K562 (cell line): ENCODE results near the gene ATF7IP. TPM values are rescaled to one million over a fixed set of nuclear protein-coding genes. Genes with fewer than 3 reads are reported as not detected.

ENCODE experiments used
- ATAC-seq: fragments of 200-7000 bp; cut with Tn5 transposase; 3 replicates; pipeline ENCODE4 v1.9.1; 2020; ENCODE audit warnings: moderate library complexity
- BruUV-seq: library from RNA; stranded (reverse); fragments of 400-500 nt; replicated peaks from 2 replicates; lab custom pipeline; 2021; lab: Mats Ljungman, UMichigan
- CTCF ChIA-PET: fragments of 300-600 bp; formaldehyde crosslinking; extraction: SDS; loops from one replicate; lab custom pipeline; 2021; ENCODE audit warnings: low intra/inter-chr PET ratio; lab: Yijun Ruan, JAX
- POLR2A ChIA-PET: fragments of 300-600, 350-650 bp; sonication (Branson Sonifier 250); formaldehyde crosslinking; extraction: SDS; loops from one replicate; lab custom pipeline; 2021; ENCODE audit warnings: antibody characterized with exemption, inconsistent platforms; lab: Yijun Ruan, JAX
- DNase-seq, 4 experiments: peaks; one replicate each; pipeline versions ENCODE4 v3.0.0 to v3.0.0-alpha.2; 2011 to 2018; ENCODE audit warnings: low spot score in 3 of 4, mixed read lengths in 3 of 4; ENCODE audit errors: extremely low read depth in 1 of 4
- FAIRE-seq: peaks from 2 replicates; lab custom pipeline; 2011; peaks lifted over from hg19 to GRCh38; lab: Jason Lieb, UNC
- H2AFZ ChIP-seq: 2 replicates; pipeline ENCODE4 v1.6.0; 2011; ENCODE audit warnings: low read depth, low read length, control low read depth, inconsistent platforms
- H3K27ac ChIP-seq: fragments of 200-600 bp; 3 replicates; pipeline ENCODE4 v1.8.0; 2011; ENCODE audit warnings: low read depth, mild to moderate bottlenecking, control low read depth, inconsistent platforms, low read length, moderate library complexity, mixed read lengths; ENCODE audit errors: extremely low read depth
- H3K27me3 ChIP-seq, 2 experiments: fragments of 300-600 bp in 1 of 2; 2 replicates in 1 of 2; 3 replicates in 1 of 2; pipeline versions ENCODE4 v1.6.0 to v1.8.0; 2011; ENCODE audit warnings: inconsistent platforms in 2 of 2, low read length in 2 of 2, mild to moderate bottlenecking in 1 of 2, mixed read lengths in 1 of 2, moderate library complexity in 1 of 2; ENCODE audit not compliant: control insufficient read depth in 2 of 2, insufficient read depth in 2 of 2
- H3K36me3 ChIP-seq: fragments of 300-600 bp; 3 replicates; pipeline ENCODE4 v1.8.0; 2011; ENCODE audit warnings: mild to moderate bottlenecking, low read length, inconsistent platforms; ENCODE audit not compliant: control insufficient read depth, insufficient read depth
- H3K4me1 ChIP-seq, 2 experiments: fragments of 200-600 bp in 1 of 2; replicated peaks in 1 of 2; 2 replicates in 1 of 2; 3 replicates in 1 of 2; pipeline versions ENCODE4 v1.5.1 to v1.8.0; 2011; ENCODE audit warnings: inconsistent platforms in 2 of 2, low read length in 2 of 2, mild to moderate bottlenecking in 1 of 2, mixed read lengths in 1 of 2, moderate library complexity in 1 of 2; ENCODE audit not compliant: control insufficient read depth in 2 of 2, insufficient read depth in 2 of 2
- H3K4me2 ChIP-seq: 2 replicates; pipeline ENCODE4 v1.6.1; 2011; ENCODE audit warnings: low read length, control low read depth, inconsistent platforms, mixed read lengths; ENCODE audit not compliant: insufficient read depth
- H3K4me3 ChIP-seq: fragments of 200-600 bp; sonication (generic), shearing (Covaris generic); 2 replicates; pipeline ENCODE4 v1.5.1; 2016; ENCODE audit warnings: control low read depth, inconsistent platforms
- H3K79me2 ChIP-seq: fragments of 200-600 bp; 3 replicates; pipeline ENCODE4 v1.8.0; 2011; ENCODE audit warnings: low read length, inconsistent platforms; ENCODE audit not compliant: control insufficient read depth, insufficient read depth
- H3K9ac ChIP-seq, 2 experiments: 2 replicates each; pipeline versions ENCODE4 v1.6.0 to v1.6.1; 2011; ENCODE audit warnings: low read depth in 2 of 2, low read length in 2 of 2, control low read depth in 1 of 2, inconsistent platforms in 1 of 2, mild to moderate bottlenecking in 1 of 2, mixed read lengths in 1 of 2; ENCODE audit not compliant: insufficient read depth in 1 of 2
- H3K9me1 ChIP-seq: one replicate; pipeline ENCODE4 v1.6.0; 2011; ENCODE audit warnings: inconsistent platforms, mild to moderate bottlenecking, low read length, moderate library complexity; ENCODE audit not compliant: control insufficient read depth, insufficient read depth
- H3K9me3 ChIP-seq: replicated peaks from 2 replicates; pipeline ENCODE4 v1.5.1; 2011; ENCODE audit warnings: low read depth, low read length, inconsistent platforms; ENCODE audit not compliant: control insufficient read depth, insufficient read depth
- H4K20me1 ChIP-seq: replicated peaks from 2 replicates; pipeline ENCODE4 v1.6.1; 2011; ENCODE audit warnings: low read length, inconsistent platforms, mixed read lengths; ENCODE audit not compliant: control insufficient read depth, insufficient read depth
- PHB ChIP-seq: fragments of 250-450 bp; sonication (Bioruptor Pico); IDR thresholded peaks from 2 replicates; pipeline ENCODE4 v1.5.0; 2021
- ZNF274 ChIP-seq: IDR thresholded peaks from 2 replicates; pipeline ENCODE4 v1.6.1; 2011; ENCODE audit warnings: low read depth, mild to moderate bottlenecking, low read length, moderate library complexity, borderline replicate concordance
- WGBS: fragments of 100-300 bp; shearing (Covaris generic); methylation state at CpG from one replicate; pipeline ENCODE4 v1.1.6; 2016; ENCODE audit warnings: low coverage, mixed read lengths; ENCODE audit not compliant: insufficient coverage; ENCODE audit errors: missing lambda C conversion rate; 5-methylcytosine and 5-hydroxymethylcytosine counted together
- in situ Hi-C: fragments of 300-500 bp; cut with MboI; formaldehyde crosslinking; loops from 4 replicates; pipeline ENCODE4 v1.15.0; 2018; ENCODE audit warnings: inconsistent platforms, mixed read lengths
- intact Hi-C: fragments of 100-400 bp; cut with micrococcal nuclease; formaldehyde crosslinking; loops from 2 replicates; pipeline ENCODE4 v1.14.2; 2022
- polyA plus RNA-seq, 8 experiments: library from polyadenylated mRNA; depleted of rRNA in 4 of 8; stranded (reverse) in 5 of 8; unstranded in 3 of 8; fragments of >200 nt; fragmentation: Nextera tagmentation in 2 of 8; fragmentation: Illumina TruSeq in 1 of 8; extraction: Ambion mirVana in 2 of 8; extraction: Trizol in 1 of 8; gene quantifications; 2 replicates each; pipeline versions ENCODE4 v1.2.1 to v1.2.3, GENCODE V29; 2011 to 2014; ENCODE audit warnings: inconsistent platforms in 1 of 8, missing spikeins in 1 of 8
- total RNA-seq, 7 experiments: library from RNA; depleted of rRNA in 6 of 7; stranded (reverse); fragments of >200 nt in 6 of 7; fragmentation: Illumina TruSeq in 2 of 7; extraction: Trizol in 2 of 7; gene quantifications; 2 replicates each; pipeline versions ENCODE4 v1.2.1 to v1.2.3, GENCODE V29; 2011 to 2021; ENCODE audit warnings: low replicate concordance in 1 of 7
- TF ChIP-seq, protein P1 (sequence below): fragments of 450-650 bp; IDR thresholded peaks from 2 replicates; pipeline ENCODE4 v1.6.1; 2018; ENCODE audit not compliant: partially characterized antibody

The ATF7IP gene
- total and polyA plus RNA-seq, 9 of the 15 experiments (the other 6 are each of a cell fraction or from before 2014, with no cell fraction given): 2.8 to 27.1 (median 11.0) TPM

DNA sequence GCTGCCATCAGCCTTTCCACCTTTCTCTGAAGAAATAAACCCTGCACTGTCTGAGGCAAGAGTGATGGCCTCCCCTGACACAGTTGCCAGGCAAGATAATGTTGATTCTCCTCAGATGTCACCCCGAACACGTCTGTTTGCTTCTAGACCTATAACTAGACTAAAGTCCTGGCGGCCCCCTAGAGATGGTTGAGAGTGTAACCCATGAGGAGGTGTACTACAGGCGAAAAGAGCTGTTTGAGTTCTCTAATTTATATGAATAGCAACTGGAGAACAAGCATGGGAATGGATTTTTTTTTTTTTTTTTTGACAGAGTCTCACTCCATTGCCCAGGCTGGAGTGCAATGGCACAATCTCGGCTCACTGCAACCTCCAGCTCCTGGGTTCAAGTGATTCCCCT is 33.0 kb upstream of the ATF7IP start:
- Histone ChIP-seq H3K4me3 (no peak overlapping the region), H3K27ac (no peak overlapping the region), H3K9ac (no peak overlapping the region)
- ChIA-PET POLR2A (no interaction called here), CTCF (no interaction called here)
- intact Hi-C loops: no loop called here
- TF ChIP-seq, protein P1, sequence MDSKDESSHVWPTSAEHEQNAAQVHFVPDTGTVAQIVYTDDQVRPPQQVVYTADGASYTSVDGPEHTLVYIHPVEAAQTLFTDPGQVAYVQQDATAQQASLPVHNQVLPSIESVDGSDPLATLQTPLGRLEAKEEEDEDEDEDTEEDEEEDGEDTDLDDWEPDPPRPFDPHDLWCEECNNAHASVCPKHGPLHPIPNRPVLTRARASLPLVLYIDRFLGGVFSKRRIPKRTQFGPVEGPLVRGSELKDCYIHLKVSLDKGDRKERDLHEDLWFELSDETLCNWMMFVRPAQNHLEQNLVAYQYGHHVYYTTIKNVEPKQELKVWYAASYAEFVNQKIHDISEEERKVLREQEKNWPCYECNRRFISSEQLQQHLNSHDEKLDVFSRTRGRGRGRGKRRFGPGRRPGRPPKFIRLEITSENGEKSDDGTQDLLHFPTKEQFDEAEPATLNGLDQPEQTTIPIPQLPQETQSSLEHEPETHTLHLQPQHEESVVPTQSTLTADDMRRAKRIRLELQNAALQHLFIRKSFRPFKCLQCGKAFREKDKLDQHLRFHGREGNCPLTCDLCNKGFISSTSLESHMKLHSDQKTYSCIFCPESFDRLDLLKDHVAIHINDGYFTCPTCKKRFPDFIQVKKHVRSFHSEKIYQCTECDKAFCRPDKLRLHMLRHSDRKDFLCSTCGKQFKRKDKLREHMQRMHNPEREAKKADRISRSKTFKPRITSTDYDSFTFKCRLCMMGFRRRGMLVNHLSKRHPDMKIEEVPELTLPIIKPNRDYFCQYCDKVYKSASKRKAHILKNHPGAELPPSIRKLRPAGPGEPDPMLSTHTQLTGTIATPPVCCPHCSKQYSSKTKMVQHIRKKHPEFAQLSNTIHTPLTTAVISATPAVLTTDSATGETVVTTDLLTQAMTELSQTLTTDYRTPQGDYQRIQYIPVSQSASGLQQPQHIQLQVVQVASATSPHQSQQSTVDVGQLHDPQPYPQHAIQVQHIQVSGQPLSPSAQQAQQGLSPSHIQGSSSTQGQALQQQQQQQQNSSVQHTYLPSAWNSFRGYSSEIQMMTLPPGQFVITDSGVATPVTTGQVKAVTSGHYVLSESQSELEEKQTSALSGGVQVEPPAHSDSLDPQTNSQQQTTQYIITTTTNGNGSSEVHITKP: no peak
- TF ChIP-seq PHB (CRISPR knock-in tag) (no peak), ZNF274 (peak; percentile 50; the same call in 1 of the 2 replicates)
- TF ChIP-seq, all 486 proteins: peak for 1
- BruUV-seq: no TSS peak
- no peaks in the 10 kb centered on the region for H4K20me1 ChIP-seq
- no peak overlapping the region for H2AFZ ChIP-seq
- H3K79me2 ChIP-seq: no peaks in the 10 kb centered on the region
- in situ Hi-C loops: no loop called here
- ATAC-seq: no peak
- no peaks in the 10 kb centered on the region for H3K4me1 ChIP-seq
- no peaks in the 10 kb centered on the region for H3K9me1 ChIP-seq
- WGBS: 12% methylated on average over 5 of the region's 5 CpGs
- DNase-seq: no peak
- no peak overlapping the region for H3K4me2 ChIP-seq
- H3K9me3 ChIP-seq: no peaks in the 10 kb centered on the region
- H3K36me3 ChIP-seq: no peaks in the 10 kb centered on the region
- no peak for FAIRE-seq
- H3K27me3 ChIP-seq: no peaks in the 10 kb centered on the region
